Upper lobe of left lung (tissue), 6 donors: ENCODE data around the gene PSMD8. TPM values are rescaled to one million over a fixed set of nuclear protein-coding genes. Genes with fewer than 3 reads are reported as not detected.
"Not testable (repeated sequence)": the region's sequence is repeated elsewhere in the genome, so short reads cannot be mapped to it uniquely, and the experiment has no call there.

Experiments
- ATAC-seq, 2 donors: fragments of 200-7000 bp; cut with Tn5 transposase; one replicate each; pipeline ENCODE4 v1.9.1; 2022; ENCODE audit warnings: mild to moderate bottlenecking in 2 of 2, moderate library complexity in 2 of 2; ENCODE audit not compliant: low FRiP score in 2 of 2
- DNase-seq, 2 donors: peaks; one replicate each; pipeline ENCODE4 v3.0.0-alpha.2; 2019 to 2020
- H3K27ac ChIP-seq, 4 donors: fragments of 200-600 bp; sonication (generic); one replicate each; pipeline ENCODE4 v1.5.1; 2016 to 2019
- H3K27me3 ChIP-seq, 4 donors: fragments of 200-600 bp; sonication (generic); one replicate each; pipeline ENCODE4 v1.5.1; 2017 to 2019
- H3K36me3 ChIP-seq, 4 donors: fragments of 200-600 bp; sonication (generic); one replicate each; pipeline ENCODE4 v1.5.1; 2016 to 2019
- H3K4me1 ChIP-seq, 4 donors: fragments of 200-600 bp; sonication (generic); one replicate each; pipeline ENCODE4 v1.5.1; 2018 to 2019
- H3K4me3 ChIP-seq, 4 donors: fragments of 200-600 bp; sonication (generic); one replicate each; pipeline ENCODE4 v1.5.1; 2017 to 2019; ENCODE audit warnings: mild to moderate bottlenecking in 2 of 4, moderate library complexity in 1 of 4
- H3K9me3 ChIP-seq, 4 donors: fragments of 200-600 bp; sonication (generic); one replicate each; pipeline ENCODE4 v1.5.1; 2018 to 2019
- EP300 ChIP-seq, 4 donors: sonication (generic); formaldehyde crosslinking; IDR thresholded peaks; one replicate each; pipeline ENCODE4 v1.5.1; 2017; ENCODE audit warnings: antibody characterized with exemption in 4 of 4, control low read depth in 2 of 4
- POLR2A ChIP-seq, 4 donors: fragments of 450-650 bp; IDR thresholded peaks; one replicate each; pipeline ENCODE4 v1.5.1; 2016 to 2017; ENCODE audit warnings: antibody characterized with exemption in 4 of 4, mild to moderate bottlenecking in 2 of 4
- POLR2AphosphoS5 ChIP-seq, 2 donors: sonication (generic); formaldehyde crosslinking; IDR thresholded peaks; one replicate each; pipeline ENCODE4 v1.5.1; 2017; ENCODE audit warnings: antibody characterized with exemption in 2 of 2
- WGBS, 2 donors: methylation state at CpG; one replicate each; pipeline ENCODE4 v1.1.5; 2017 to 2018; 5-methylcytosine and 5-hydroxymethylcytosine counted together
- total RNA-seq, 6 donors: library from RNA; depleted of rRNA in 4 of 6; stranded (reverse); fragments of >200 nt in 4 of 6; gene quantifications; one replicate each; pipeline versions ENCODE4 v1.1.0 to v1.2.1, GENCODE V29; 2016 to 2021
- TF ChIP-seq, protein P1 (sequence below), 6 experiments: fragments of 450-650 bp in 4 of 6; fragments of 200-600 bp in 2 of 6; sonication (generic) in 2 of 6; IDR thresholded peaks; one replicate each; pipeline ENCODE4 v1.5.1; 2016 to 2019; ENCODE audit warnings: antibody characterized with exemption in 6 of 6
- donor health status: DM: no; HTN: no; CAD: no; lungs with moderate emphysema.
- donor health status: DM: no; HTN: yes; CAD: no; lungs with severe emphysema.

The PSMD8 gene
- total RNA-seq, 6 donors from 2014 or later: 66.0 to 213 (median 121) TPM

DNA sequence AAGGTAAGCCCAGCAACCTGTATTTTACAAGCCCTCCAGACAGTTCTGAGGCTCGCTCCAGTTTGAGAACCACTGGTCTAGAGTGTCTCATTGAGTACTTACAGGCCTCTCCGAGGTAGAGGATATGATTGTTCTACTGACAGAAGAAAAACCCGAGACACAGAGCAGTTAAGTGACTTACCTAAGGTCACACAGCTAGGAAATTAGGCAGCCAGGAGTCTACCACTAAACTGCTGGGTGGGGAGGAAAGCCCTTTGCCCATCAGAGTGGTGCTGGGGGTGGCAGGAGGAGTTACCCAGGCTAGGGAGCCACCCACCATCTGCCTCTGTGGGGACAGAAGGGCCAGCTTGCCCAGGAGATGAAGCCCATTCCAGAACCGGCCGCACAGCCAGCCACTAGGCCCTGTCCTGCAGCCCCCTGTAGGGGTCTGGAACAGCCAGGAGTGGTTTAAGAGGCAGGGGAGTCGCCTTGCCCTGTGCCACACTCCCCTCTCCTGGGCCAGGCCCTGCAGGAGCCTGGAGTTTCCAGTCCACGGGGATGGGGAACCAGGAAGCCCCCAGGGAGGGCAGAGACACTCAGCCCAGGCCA is 50.9 kb downstream of the PSMD8 start:
- no peak for DNase-seq
- Histone ChIP-seq H3K4me3 (peak overlapping the region in 3 of 4 donors; percentile 28 to 54 (median 33)), H3K9me3 (no peaks in the 10 kb centered on the region), H3K36me3 (no peaks in the 10 kb centered on the region), H3K27ac (peak overlapping the region in 3 of 4 donors; percentile 21 to 85 (median 77)), H3K4me1 (peaks cover 0 to 8% (median 0%) of the 10 kb centered on the region in 4 donors), H3K27me3 (no peaks in the 10 kb centered on the region)
- WGBS, 2 donors: 70 to 75% methylated on average over 6 to 7 of the region's 7 CpGs
- ATAC-seq: peak; percentile 35 to 45
- TF ChIP-seq, protein P1, sequence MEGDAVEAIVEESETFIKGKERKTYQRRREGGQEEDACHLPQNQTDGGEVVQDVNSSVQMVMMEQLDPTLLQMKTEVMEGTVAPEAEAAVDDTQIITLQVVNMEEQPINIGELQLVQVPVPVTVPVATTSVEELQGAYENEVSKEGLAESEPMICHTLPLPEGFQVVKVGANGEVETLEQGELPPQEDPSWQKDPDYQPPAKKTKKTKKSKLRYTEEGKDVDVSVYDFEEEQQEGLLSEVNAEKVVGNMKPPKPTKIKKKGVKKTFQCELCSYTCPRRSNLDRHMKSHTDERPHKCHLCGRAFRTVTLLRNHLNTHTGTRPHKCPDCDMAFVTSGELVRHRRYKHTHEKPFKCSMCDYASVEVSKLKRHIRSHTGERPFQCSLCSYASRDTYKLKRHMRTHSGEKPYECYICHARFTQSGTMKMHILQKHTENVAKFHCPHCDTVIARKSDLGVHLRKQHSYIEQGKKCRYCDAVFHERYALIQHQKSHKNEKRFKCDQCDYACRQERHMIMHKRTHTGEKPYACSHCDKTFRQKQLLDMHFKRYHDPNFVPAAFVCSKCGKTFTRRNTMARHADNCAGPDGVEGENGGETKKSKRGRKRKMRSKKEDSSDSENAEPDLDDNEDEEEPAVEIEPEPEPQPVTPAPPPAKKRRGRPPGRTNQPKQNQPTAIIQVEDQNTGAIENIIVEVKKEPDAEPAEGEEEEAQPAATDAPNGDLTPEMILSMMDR (IDR thresholded peaks at IDR 0.05): no peak
- TF ChIP-seq POLR2A (IDR thresholded peaks at IDR 0.05) (no peak), POLR2AphosphoS5 (IDR thresholded peaks at IDR 0.05) (no peak), EP300 (IDR thresholded peaks at IDR 0.05) (no peak)

DNA sequence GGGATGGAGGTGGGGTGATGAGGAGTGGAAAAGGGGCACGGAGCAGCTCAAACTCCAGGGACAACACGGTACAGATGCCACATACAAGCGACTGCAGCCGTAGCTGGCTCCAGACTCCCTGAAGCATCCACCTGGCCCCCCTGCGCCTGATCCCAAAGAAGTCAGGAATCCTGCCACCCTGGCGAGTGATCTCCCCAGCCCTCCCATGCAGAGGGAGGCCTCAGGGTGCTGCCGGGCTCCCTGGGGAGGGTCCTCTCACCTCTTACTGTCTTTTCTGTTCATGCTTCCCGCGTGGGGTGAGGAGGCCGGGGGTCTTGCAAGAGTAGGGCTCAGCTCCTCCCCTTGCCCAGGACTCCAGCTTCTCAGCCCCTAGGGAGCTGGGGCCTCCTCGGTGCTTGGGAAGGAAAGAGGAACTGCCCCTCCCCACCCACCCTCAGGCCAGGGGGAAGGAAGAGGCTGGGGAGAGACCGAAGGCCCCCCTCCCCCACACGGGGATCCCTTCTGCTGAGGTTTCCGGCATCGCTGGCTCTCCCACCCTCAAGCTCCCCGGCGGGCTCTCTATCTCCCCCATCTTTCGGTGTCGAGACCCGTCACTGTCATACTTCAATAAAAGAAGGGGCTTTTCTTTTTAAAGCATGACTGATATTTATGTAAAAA is 51.6 kb downstream of the PSMD8 start, which contains the start of gene RASGRP4:
TSS of gene RASGRP4 (minus strand) at position 410 of the 657 bp plus-strand sequence. CDS start at position 282, 128 bp downstream.
- no peak for TF ChIP-seq POLR2A (IDR thresholded peaks at IDR 0.05)
- TF ChIP-seq POLR2AphosphoS5 (IDR thresholded peaks at IDR 0.05): no peak
- TF ChIP-seq, protein P1 (IDR thresholded peaks at IDR 0.05): no peak
- TF ChIP-seq EP300 (IDR thresholded peaks at IDR 0.05): no peak
- H3K9me3 ChIP-seq: no peaks in the 10 kb centered on the region
- peak; percentile 51 to 82 for ATAC-seq
- peak within 1 kb of the TSS in 3 of 4 donors; percentile 21 to 85 (median 77) for H3K27ac ChIP-seq
- WGBS, 2 donors: 17 to 19% methylated on average over 12 to 20 of the region's 20 CpGs
- H3K4me1 ChIP-seq: peaks cover 0 to 8% (median 0%) of the 10 kb centered on the region in 4 donors
- H3K27me3 ChIP-seq: no peaks in the 10 kb centered on the region
- no peaks in the 10 kb centered on the region for H3K36me3 ChIP-seq
- H3K4me3 ChIP-seq: peak within 1 kb of the TSS in 3 of 4 donors; percentile 28 to 54 (median 33)
- DNase-seq: peak in 1 of 2 donors; percentile 49

DNA sequence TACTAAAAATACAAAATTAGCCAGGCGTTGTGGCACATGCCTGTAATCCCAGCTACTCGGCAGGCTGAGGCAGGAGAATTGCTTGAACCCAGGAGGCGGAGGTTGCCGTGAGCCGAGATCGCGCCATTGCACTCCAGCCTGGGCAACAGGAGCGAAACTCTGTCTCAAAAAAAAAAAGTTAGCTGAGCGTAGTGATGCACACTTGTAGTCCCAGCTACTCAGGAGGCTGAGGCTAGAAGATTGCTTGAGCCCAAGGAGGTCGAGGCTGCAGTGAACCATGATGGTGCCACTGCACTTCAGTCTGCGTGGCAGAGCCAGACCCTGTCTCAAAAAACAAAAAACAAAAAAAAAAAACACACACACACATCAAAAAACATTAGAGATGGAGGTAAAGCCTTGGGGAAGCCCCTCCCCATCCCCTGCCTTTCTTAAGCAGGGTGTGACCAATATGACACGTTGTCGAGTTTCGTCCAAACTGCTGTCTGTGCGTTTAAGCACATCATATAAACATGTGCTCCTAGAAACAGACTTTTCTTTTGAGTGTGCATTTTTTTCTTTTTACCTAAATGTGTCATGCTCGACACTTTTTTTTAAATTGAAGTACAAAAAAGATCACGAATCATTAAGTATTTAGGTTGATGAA is 52.8 kb downstream of the PSMD8 start:
- H3K36me3 ChIP-seq, DNase-seq, H3K4me1 ChIP-seq, H3K4me3 ChIP-seq, H3K27me3 ChIP-seq, H3K27ac ChIP-seq, H3K9me3 ChIP-seq, ATAC-seq: not testable (repeated sequence)
- 63 to 73% methylated on average over 16 to 17 of the region's 17 CpGs for WGBS, 2 donors

DNA sequence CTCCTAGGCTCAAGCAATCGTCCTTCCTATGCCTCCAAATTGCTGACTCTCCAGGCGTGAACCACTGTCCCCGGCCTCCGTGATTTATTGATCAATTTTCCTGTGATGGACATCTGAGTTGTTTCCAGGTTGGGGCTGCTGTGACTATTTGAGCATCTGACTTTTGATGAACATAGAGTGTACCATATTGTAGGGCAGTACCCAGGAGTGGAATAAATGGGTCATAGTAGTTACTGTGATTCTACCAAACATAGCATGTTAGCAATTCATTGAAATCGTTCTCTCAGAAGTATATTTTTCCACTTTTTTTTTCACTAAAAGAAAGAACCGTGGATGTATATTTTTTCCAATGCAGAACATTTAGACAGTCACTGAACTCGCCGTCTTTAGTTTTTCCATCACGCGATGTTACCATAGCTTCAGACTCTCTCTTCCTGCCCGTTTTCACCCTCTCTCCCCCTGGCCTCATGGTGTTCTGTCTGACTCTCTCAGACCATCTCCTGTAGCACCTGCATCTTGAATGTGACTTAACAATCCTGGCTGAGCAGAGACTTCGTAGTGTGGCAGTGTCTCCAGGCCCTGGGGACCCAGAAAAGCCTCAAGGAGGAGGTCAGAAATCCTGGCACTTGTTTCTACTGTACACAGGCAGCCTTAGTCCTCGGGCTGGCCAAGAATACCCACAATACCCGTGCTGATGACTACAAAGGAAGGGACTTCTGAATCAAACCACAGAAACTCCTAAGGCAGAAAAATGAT is 54.9 kb downstream of the PSMD8 start:
- Histone ChIP-seq H3K9me3 (no peaks in the 10 kb centered on the region), H3K4me1 (peaks cover 0 to 11% (median 8%) of the 10 kb centered on the region in 4 donors), H3K27me3 (peaks cover 0 to 10% (median 4%) of the 10 kb centered on the region in 4 donors), H3K36me3 (no peaks in the 10 kb centered on the region), H3K27ac (no peak overlapping the region), H3K4me3 (no peak overlapping the region)
- WGBS, 2 donors: 54 to 59% methylated on average over 14 of the region's 14 CpGs
- TF ChIP-seq EP300 (IDR thresholded peaks at IDR 0.05) (no peak), POLR2A (IDR thresholded peaks at IDR 0.05) (no peak), POLR2AphosphoS5 (IDR thresholded peaks at IDR 0.05) (no peak)
- TF ChIP-seq, protein P1 (IDR thresholded peaks at IDR 0.05): no peak
- ATAC-seq (no peak), DNase-seq (no peak)

DNA sequence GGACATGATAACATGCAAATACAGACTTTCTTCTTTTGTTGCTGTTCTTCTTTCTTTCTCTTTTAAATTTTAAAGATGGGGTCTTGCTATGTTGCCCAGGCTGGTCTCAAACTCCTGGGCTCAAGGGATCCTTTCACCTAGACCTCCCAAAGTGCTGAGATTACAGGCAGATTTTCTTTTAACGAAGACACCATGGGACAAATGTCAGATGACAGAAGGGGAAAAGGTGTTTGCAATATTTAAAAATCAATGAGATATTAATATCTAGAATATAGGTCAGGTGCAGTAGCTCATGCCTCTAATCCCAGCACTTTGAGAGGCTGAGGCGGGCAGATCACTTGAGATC is 55.4 kb downstream of the PSMD8 start:
- ATAC-seq: no peak
- Histone ChIP-seq H3K27me3 (peaks cover 0 to 13% (median 5%) of the 10 kb centered on the region in 4 donors), H3K4me1 (peaks cover 0 to 11% (median 8%) of the 10 kb centered on the region in 4 donors), H3K27ac (no peak overlapping the region), H3K36me3 (no peaks in the 10 kb centered on the region), H3K4me3 (no peak overlapping the region), H3K9me3 (no peaks in the 10 kb centered on the region)
- no peak for TF ChIP-seq POLR2AphosphoS5 (IDR thresholded peaks at IDR 0.05)
- TF ChIP-seq, protein P1 (IDR thresholded peaks at IDR 0.05): no peak
- no peak for TF ChIP-seq POLR2A (IDR thresholded peaks at IDR 0.05)
- no peak for TF ChIP-seq EP300 (IDR thresholded peaks at IDR 0.05)
- WGBS, 2 donors: 80 to 93% methylated on average over 2 of the region's 2 CpGs
- no peak for DNase-seq
